IMR-90 (cell line): ENCODE data around the gene MON2.

Experiments
- BHLHE40 ChIP-seq: fragments of 150-350 bp; IDR thresholded peaks from 2 replicates; pipeline ENCODE4 v1.6.1; 2016; ENCODE audit warnings: mild to moderate bottlenecking, low read depth, low read length
- CEBPB ChIP-seq: IDR thresholded peaks from 2 replicates; pipeline ENCODE4 v1.6.1; 2012; ENCODE audit warnings: low read depth, low read length, improper control_type of control experiment
- CHD1 ChIP-seq: IDR thresholded peaks from 2 replicates; pipeline ENCODE4 v1.6.1; 2012; ENCODE audit warnings: low read depth, low read length, improper control_type of control experiment
- FOS ChIP-seq: fragments of 150-350 bp; IDR thresholded peaks from 2 replicates; pipeline ENCODE4 v1.6.1; 2016; ENCODE audit warnings: low read depth, low read length
- MAFK ChIP-seq: IDR thresholded peaks from 2 replicates; pipeline ENCODE4 v1.6.1; 2012; ENCODE audit warnings: low read depth, low read length, improper control_type of control experiment
- POLR2A ChIP-seq: IDR thresholded peaks from 2 replicates; pipeline ENCODE4 v1.6.1; 2012; ENCODE audit warnings: mild to moderate bottlenecking, low read depth, low read length
- RAD21 ChIP-seq: IDR thresholded peaks from 2 replicates; pipeline ENCODE4 v1.6.1; 2012; ENCODE audit warnings: low read length, improper control_type of control experiment
- RCOR1 ChIP-seq: IDR thresholded peaks from 2 replicates; pipeline ENCODE4 v1.6.1; 2012; ENCODE audit warnings: mild to moderate bottlenecking, low read length, improper control_type of control experiment; ENCODE audit not compliant: insufficient replicate concordance
- RFX5 ChIP-seq: IDR thresholded peaks from 2 replicates; pipeline ENCODE4 v1.8.0; 2012; ENCODE audit warnings: low read depth, mild to moderate bottlenecking, low read length, moderate library complexity
- SMC3 ChIP-seq: fragments of 150-350 bp; IDR thresholded peaks from 2 replicates; pipeline ENCODE4 v1.6.1; 2016; ENCODE audit warnings: low read depth, mild to moderate bottlenecking, antibody characterized with exemption, low read length, moderate library complexity
- TF ChIP-seq, protein P1 (sequence below): conservative IDR thresholded peaks from 2 replicates; pipeline ENCODE4 v1.5.1; 2012; ENCODE audit warnings: mild to moderate bottlenecking, low read depth, low read length, improper control_type of control experiment
- TF ChIP-seq, protein P2 (sequence below): fragments of 150-350 bp; IDR thresholded peaks from 2 replicates; pipeline ENCODE4 v1.6.1; 2017; ENCODE audit warnings: mild to moderate bottlenecking, antibody characterized with exemption, low read length, low read depth
- TF ChIP-seq, protein P3 (sequence below): fragments of 150-350 bp; IDR thresholded peaks from 2 replicates; pipeline ENCODE4 v1.6.1; 2016; ENCODE audit warnings: low read depth, mild to moderate bottlenecking, low read length, moderate library complexity, borderline replicate concordance

DNA sequence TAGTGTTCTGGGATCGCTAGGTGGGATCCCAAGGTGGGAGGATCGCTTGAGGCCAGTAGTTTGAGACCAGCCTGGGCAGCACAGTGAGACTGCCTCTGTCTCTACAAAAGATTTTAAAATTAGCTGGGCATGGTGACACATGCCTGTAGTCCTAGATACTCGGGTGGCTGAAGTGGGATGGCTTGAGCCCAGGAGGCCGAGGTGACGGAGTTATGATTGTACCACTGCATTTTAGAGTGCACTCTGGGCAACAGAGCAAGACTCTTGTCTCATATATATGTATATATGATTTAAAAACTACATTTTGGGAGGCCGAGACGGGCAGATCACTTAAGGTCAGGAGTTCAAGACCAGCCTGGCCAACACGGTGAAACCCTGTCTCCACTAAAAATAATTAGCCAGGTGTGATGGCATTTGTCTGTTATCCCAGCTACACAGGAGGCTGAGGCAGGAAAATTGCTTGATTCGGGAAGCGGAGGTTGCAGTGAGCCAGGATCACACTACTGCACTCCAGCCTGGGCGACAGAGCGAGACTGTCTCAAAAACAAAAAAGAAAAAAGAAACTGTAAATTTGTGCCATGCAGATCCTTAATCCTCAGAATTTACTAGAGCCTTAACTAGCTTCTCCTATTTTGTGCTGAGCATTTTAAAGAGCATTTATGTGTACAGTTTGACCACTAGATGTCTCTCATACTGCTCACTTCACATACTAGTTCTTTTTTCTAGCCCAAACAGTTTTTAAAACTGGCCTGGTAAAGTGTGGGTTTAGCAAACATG is 114.8 kb downstream of the MON2 start:
- peak; percentile 87 for TF ChIP-seq SMC3
- TF ChIP-seq, protein P1, sequence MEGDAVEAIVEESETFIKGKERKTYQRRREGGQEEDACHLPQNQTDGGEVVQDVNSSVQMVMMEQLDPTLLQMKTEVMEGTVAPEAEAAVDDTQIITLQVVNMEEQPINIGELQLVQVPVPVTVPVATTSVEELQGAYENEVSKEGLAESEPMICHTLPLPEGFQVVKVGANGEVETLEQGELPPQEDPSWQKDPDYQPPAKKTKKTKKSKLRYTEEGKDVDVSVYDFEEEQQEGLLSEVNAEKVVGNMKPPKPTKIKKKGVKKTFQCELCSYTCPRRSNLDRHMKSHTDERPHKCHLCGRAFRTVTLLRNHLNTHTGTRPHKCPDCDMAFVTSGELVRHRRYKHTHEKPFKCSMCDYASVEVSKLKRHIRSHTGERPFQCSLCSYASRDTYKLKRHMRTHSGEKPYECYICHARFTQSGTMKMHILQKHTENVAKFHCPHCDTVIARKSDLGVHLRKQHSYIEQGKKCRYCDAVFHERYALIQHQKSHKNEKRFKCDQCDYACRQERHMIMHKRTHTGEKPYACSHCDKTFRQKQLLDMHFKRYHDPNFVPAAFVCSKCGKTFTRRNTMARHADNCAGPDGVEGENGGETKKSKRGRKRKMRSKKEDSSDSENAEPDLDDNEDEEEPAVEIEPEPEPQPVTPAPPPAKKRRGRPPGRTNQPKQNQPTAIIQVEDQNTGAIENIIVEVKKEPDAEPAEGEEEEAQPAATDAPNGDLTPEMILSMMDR: peak; percentile 73
- TF ChIP-seq RCOR1: no peak
- TF ChIP-seq POLR2A: no peak
- TF ChIP-seq BHLHE40: no peak
- no peak for TF ChIP-seq RFX5
- TF ChIP-seq RAD21: peak; percentile 77
- TF ChIP-seq FOS: no peak
- TF ChIP-seq CHD1: no peak
- TF ChIP-seq, protein P2, sequence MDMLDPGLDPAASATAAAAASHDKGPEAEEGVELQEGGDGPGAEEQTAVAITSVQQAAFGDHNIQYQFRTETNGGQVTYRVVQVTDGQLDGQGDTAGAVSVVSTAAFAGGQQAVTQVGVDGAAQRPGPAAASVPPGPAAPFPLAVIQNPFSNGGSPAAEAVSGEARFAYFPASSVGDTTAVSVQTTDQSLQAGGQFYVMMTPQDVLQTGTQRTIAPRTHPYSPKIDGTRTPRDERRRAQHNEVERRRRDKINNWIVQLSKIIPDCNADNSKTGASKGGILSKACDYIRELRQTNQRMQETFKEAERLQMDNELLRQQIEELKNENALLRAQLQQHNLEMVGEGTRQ: no peak
- TF ChIP-seq CEBPB: no peak
- TF ChIP-seq, protein P3, sequence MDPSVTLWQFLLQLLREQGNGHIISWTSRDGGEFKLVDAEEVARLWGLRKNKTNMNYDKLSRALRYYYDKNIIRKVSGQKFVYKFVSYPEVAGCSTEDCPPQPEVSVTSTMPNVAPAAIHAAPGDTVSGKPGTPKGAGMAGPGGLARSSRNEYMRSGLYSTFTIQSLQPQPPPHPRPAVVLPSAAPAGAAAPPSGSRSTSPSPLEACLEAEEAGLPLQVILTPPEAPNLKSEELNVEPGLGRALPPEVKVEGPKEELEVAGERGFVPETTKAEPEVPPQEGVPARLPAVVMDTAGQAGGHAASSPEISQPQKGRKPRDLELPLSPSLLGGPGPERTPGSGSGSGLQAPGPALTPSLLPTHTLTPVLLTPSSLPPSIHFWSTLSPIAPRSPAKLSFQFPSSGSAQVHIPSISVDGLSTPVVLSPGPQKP: no peak
- TF ChIP-seq MAFK: no peak
